HG03135 (cell line): ENCODE data around the gene PAOX.
"Not testable (repeated sequence)": the region's sequence is repeated elsewhere in the genome, so short reads cannot be mapped to it uniquely, and the experiment has no call there.

Experiments used
- ATAC-seq: cut with Tn5 transposase; IDR thresholded peaks from one replicate; pipeline ENCODE4 v1.9.1; 2021; ENCODE audit warnings: mild to moderate bottlenecking, moderate library complexity; ENCODE audit not compliant: unreplicated experiment

The PAOX gene

GRCh38 chr10:133383551-133383950 lies 4.5 kb downstream of the PAOX start:
- ATAC-seq, result no peak

DNA sequence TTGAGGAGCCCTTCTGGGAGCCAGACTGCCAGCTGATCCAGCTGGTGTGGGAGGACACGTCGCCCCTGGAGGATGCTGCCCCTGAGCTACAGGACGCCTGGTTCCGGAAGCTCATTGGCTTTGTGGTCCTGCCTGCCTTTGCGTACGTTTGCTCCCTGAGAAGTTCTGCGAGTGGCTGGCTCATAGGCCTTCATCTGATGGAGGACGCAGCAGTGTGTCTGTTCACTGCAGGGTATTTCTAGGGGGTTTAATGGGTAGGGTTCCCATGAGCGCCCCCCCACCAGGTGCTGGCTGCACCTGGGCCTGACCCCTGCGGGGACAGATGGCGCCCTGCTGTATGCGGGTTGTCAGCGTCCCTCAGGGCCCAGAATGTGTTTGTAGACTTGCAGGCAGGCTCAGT lies 5.0 kb downstream of the PAOX start:
- ATAC-seq, result no peak

GRCh38 chr10:133385214-133385613 lies 6.2 kb downstream of the PAOX start:
- no peak for ATAC-seq

- not testable (repeated sequence) for ATAC-seq
Measured at GRCh38 chr10:133386951-133387350, 7.9 kb downstream of the PAOX start.

GRCh38 chr10:133388236-133388972 lies 9.3 kb downstream of the PAOX start:
- ATAC-seq, result peak; percentile 1

DNA sequence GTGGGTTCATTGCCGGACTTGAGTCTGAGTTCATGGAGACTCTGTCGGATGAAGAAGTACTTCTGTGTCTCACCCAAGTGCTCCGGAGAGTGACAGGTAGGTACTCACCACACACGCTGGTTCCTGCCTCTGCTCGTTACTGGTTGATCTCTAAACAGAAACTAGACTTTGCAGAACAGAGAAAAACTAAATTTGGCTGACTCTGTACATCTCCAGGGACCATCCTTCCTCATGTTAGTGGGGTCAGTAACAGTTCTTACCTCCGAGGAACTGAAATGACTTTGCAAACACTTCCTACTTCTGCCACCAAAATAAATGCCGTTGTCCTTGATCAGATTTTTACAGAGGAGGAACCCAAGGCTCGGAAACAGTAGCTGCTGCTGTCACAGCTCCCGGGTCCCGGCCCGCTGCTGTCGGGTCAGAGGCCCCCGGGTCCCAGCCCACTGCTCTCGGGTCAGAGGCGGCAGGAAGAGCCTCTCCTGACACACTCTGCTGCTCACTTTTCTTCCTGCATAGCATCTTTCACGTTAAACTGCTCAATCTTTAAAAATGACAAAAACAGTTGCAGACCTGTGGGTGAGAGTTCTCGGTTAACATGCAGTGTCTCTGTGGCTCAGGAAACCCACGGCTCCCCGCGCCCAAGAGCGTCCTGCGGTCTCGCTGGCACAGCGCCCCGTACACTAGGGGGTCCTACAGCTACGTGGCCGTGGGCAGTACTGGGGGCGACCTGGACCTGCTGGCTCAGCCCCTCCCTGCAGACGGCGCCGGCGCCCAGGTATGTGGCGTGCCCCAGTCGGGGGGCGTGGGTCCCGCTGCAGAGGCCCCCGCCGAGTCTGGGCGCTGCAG lies 10.1 kb downstream of the PAOX start:
- peak; percentile 80 for ATAC-seq

DNA sequence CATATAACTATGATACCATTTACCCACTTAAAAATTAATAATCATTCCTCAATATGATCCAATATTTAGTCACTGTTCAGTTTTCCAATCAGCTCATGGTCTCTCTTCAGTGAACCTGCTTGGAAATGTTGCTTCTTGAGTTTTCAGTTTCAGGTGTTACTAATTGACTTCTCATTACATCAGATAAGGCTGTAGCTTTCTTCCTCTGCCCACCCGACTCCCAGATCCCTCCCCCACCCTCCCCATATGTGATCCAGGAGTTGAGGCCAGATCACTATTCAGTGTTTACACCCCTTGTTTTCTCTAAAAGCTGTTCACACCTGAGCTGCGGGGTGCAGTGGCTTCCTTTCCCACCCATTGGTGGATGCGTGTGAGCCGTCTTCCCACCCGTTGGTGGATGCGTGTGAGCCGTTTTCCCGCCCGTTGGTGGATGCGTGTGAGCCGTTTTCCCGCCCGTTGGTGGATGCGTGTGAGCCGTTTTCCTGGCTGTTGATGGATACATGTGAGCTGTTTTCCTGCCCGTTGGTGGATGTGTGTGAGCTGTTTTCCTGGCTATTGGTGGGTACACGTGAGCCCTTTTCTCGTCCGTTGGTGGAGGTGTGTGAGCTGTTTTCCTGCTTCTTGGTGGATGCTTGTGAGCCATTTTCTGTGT lies 11.7 kb downstream of the PAOX start:
- ATAC-seq, result no peak

DNA sequence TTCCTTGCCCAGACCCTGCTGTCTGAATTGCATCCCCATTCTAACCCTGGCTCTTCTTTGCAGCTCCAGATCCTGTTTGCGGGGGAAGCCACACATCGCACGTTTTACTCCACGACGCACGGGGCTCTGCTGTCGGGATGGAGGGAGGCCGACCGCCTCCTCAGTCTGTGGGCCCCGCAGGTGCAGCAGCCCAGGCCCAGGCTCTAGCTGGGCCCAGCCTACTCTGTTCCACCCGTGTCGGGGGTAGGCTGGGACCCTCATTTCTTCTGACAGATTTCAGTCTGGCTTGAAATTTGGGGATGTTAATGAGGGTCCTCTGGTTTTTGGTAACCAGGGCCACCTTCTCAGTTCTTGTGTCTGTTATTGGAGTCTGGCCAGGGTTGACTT lies 12.2 kb downstream of the PAOX start:
- ATAC-seq, result no peak

DNA sequence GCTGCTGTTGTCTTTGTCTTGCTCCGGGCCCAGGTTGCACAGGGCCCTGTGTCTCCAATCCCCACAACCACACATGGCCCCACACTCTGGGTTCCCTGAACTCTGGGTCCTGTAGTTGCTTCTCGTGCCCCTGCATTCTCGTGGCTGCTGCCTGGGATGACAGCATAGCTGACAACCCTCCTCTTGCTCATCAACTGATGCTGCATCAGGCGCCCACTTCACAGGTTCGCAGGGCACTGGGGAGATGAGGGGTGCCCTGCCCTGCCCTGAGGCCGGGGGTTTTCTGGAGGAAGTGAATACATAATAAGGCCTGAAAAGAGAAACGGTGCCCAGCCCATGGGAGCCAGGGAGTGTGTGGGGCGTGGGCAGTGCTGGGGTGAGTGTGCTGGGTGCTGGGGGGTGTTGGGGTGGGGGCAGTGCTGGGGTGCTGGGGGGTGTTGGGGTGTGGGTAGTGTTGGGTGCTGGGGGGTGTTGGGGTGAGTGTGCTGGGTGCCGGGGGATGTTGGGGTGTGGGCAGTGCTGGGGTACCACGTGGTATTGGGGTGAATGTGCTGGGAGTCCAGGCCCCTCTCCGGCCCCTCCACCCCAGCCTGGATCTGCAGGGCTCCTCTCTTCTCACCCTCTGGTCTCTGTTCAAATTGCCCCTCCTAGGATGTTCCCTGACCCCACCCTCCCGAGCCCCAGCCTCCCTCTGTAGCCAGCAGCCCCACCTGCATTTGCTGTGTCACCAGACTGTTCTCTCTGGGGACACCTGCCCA lies 12.9 kb downstream of the PAOX start:
- ATAC-seq, result no peak

DNA sequence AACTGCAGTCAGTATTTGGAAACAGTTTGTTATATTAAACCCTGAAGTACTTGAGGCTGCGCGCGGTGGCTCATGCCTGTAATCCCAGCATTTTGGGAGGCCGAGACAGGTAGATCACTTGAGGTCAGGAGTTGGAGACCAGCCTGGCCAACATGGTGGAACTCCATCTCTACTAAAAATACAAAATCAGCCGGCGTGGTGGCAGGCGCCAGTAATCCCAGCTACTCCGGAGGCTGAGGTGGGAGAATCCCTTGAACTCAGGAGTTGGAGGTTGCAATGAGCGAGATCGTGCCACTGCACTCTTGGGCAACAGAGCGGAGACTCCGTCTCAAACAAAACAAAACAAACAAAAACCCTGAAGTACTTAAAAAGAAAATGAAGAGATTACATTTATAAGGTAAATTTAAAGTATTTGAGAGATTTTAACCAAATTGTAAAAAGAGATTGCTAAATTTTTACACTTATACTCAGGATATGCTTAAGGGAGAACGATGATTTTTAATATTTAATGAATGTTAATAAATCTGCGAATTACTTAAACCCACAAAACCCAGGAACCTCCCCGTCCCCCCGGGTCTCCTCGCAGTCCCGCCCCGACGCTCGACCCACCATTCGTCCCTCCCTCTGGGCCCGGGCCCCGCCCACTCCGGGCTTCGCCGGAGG lies 14.5 kb downstream of the PAOX start:
- ATAC-seq, result no peak

GRCh38 chr10:133394064-133394663 lies 15.1 kb downstream of the PAOX start, which contains the start of gene MTG1:
Gene MTG1 (plus strand): TSS chr10:133394157. CDS start chr10:133394221, 64 bp downstream.
- ATAC-seq, result peak; percentile 60

DNA sequence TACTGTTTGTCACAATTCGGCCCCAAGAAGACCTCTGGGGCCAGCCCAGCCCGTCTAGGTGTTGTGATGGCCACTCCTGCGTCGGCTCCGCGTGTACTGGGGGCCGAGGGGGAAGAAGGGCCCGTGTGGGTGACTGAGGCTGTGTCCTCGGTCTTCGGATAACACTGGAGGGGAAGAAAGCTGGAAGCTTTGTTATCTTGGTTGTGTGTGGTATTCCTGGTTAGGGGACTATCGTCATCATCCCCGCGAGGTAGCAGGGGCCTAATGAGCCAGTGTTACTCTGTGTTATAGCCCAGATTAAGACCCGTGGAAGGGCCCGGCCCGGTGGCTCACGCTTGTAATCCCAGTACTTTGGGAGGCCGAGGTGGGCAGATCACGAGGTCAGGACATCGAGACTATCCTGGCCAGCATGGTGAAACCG lies 15.7 kb downstream of the PAOX start:
- no peak for ATAC-seq

DNA sequence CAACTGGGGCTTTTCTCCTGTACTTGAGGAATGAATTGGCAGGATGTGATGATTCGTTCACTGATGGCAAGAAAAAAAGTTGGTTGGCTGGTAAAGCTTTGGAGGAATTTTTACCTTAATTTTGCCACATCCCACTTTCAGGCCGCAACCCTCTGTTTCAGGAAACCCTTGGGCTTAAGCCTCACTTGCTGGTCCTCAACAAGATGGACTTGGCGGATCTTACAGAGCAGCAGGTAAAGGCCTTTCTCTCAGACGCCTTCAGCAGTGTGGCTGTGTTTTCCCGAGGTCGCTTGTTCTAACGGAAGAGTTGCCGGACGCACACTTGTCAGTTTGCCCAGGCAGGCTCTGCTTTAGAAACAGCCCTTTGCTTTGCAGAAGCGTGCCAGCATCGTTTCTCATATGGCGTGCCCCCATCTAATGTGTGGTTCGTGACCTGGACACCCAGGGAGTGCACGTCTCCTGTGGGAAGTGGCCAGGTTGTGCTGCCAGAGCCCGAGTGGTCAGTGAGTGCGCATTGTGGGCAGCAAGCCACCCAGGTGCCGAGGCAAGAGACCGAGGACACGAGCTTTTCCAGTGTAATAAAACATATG lies 17.1 kb downstream of the PAOX start:
- no peak for ATAC-seq

DNA sequence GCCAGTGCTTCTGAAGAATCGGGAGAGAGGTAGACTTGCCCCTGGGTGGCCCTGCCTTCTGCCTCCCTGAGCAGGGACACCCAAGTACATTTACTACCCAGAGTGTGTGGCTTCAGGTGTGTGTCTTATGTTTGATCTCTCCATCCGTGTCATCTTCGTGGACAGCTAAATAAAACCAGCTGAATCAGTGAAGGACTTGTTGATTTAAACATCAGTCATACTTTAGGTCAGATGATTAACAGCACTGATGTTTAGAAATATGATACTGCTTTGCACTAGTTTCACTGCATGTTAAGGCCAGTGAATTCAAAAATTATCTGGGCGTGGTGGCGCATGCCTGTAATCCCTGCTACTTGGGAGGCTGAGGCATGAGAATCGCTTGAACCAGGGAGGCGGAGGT lies 18.9 kb downstream of the PAOX start:
- ATAC-seq, result no peak

DNA sequence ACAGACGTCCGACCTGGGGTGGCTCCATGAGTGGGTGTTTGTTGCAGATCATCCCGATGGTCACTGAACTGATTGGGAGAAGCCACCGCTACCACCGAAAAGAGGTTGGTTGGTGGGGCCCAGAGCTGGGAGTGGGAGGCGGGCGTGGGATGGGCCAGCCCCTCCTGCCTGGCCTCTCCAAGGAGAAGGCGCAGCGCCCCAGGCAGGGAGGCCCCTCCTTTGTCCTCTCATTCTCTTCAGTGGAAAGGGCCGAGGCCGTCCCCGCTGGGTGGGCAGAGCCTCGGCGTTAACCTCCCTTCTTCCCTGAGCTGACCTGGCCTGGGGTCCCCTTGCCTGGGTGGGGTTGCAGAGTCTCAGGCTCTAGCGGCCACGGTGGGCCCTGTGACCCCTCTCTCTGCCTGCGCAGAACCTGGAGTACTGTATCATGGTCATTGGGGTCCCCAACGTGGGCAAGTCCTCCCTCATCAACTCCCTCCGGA lies 20.1 kb downstream of the PAOX start:
- ATAC-seq, result no peak

- ATAC-seq, result peak; percentile 72
Measured at GRCh38 chr10:133400624-133401424, 21.8 kb downstream of the PAOX start.

- ATAC-seq, result peak; percentile 2
Measured at GRCh38 chr10:133401500-133401899, 22.4 kb downstream of the PAOX start.

DNA sequence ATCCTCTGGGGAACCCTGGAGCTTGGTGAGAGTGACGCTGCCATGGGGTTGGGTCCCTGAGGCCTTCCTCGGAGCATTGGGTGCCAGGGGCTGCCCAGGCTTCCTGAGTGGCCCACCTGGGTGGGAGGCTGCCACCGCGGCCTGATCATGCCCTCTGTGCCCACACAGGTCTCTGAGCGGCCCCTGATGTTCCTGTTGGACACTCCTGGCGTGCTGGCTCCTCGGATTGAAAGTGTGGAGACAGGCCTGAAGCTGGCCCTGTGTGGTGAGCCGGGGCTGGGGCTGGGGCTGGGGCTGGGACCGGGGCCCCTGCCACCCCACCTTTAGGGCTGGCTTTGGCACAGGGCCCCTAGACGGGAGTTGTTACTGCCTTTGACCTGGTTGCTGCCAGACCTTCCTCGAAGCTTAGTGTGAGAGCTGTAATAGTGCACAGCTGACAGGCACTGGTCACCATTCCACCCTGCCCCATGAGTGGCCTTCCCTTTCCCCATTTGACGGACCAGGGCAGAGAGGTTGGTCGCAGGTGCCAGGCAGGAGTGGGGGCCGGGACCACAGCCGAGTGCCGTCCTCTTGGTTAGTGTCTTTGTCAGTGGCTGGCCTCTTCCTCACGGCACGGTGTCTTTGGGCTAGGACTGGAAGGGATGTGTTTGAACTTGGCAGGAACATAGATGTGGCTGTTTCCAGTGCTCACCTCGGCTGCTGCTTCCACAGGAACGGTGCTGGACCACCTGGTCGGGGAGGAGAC lies 23.1 kb downstream of the PAOX start:
- ATAC-seq, result no peak
